DND-41 (cell line): ENCODE measurements around the gene LRP4.

Source experiments
- ATAC-seq: fragments of 200-7000 bp; cut with Tn5 transposase; 3 replicates; pipeline ENCODE4 v1.9.1; 2021; ENCODE audit warnings: low read depth; ENCODE audit not compliant: insufficient read depth
- DNase-seq: peaks from one replicate; pipeline ENCODE4 v3.0.0-alpha.2; 2020
- H2AFZ ChIP-seq: 2 replicates; pipeline ENCODE4 v1.6.0; 2012; ENCODE audit warnings: low read depth, low read length
- H3K27ac ChIP-seq: 2 replicates; pipeline ENCODE4 v1.5.1; 2012; ENCODE audit warnings: low read length, inconsistent platforms
- H3K27me3 ChIP-seq: fragments of 200-600 bp; sonication (generic); 2 replicates; pipeline ENCODE4 v1.6.0; 2012; ENCODE audit warnings: low read length, mild to moderate bottlenecking, inconsistent platforms; ENCODE audit not compliant: insufficient read depth, poor library complexity
- H3K36me3 ChIP-seq: 2 replicates; pipeline ENCODE4 v1.5.1; 2012; ENCODE audit warnings: low read length, inconsistent platforms; ENCODE audit not compliant: insufficient read depth
- H3K4me1 ChIP-seq: 2 replicates; pipeline ENCODE4 v1.5.1; 2012; ENCODE audit warnings: mild to moderate bottlenecking, low read length; ENCODE audit not compliant: insufficient read depth
- H3K4me2 ChIP-seq: 2 replicates; pipeline ENCODE4 v1.6.0; 2012; ENCODE audit warnings: mild to moderate bottlenecking, moderate library complexity, low read length, inconsistent platforms; ENCODE audit not compliant: insufficient read depth
- H3K4me3 ChIP-seq, 2 experiments: fragments of 200-600 bp in 1 of 2; shearing (Covaris generic) in 1 of 2; 2 replicates each; pipeline ENCODE4 v1.5.1; 2012 to 2016; ENCODE audit warnings: inconsistent platforms in 2 of 2, low read length in 2 of 2, mild to moderate bottlenecking in 2 of 2, low read depth in 1 of 2, moderate library complexity in 1 of 2
- H3K79me2 ChIP-seq: 2 replicates; pipeline ENCODE4 v1.6.0; 2012; ENCODE audit warnings: low read length, inconsistent platforms; ENCODE audit not compliant: insufficient read depth
- H3K9ac ChIP-seq: 2 replicates; pipeline ENCODE4 v1.6.0; 2012; ENCODE audit warnings: low read depth, mild to moderate bottlenecking, inconsistent platforms, low read length, moderate library complexity
- H3K9me3 ChIP-seq: 2 replicates; pipeline ENCODE4 v1.5.1; 2012; ENCODE audit warnings: low read length, moderate library complexity, mild to moderate bottlenecking, inconsistent platforms; ENCODE audit not compliant: insufficient read depth, severe bottlenecking
- H4K20me1 ChIP-seq: 2 replicates; pipeline ENCODE4 v1.6.0; 2012; ENCODE audit warnings: low read length; ENCODE audit not compliant: insufficient read depth
- EZH2 ChIP-seq: IDR thresholded peaks from 3 replicates; pipeline ENCODE4 v1.6.1; 2012; ENCODE audit warnings: borderline replicate concordance, low read depth, mild to moderate bottlenecking, moderate library complexity, low read length, inconsistent platforms; ENCODE audit not compliant: severe bottlenecking
- TF ChIP-seq, protein P1 (sequence below): IDR thresholded peaks from 2 replicates; pipeline ENCODE4 v1.5.1; 2012; ENCODE audit warnings: borderline replicate concordance, low read length, moderate library complexity, mild to moderate bottlenecking; ENCODE audit not compliant: poor library complexity, severe bottlenecking; ENCODE audit errors: extremely low read depth

The LRP4 gene

GRCh38 chr11:46836431-46836830 is 81.9 kb downstream of the LRP4 start:
- 0 out of 2 replicates have a peak, but pooled peaks cover 7% of the 10 kb centered on the region for H3K4me1 ChIP-seq
- no peak overlapping the region for H3K4me3 ChIP-seq
- H4K20me1 ChIP-seq, result peaks cover 71% of the 10 kb centered on the region; the same call in 1 of the 2 replicates
- no peaks in the 10 kb centered on the region for H3K27me3 ChIP-seq
- H2AFZ ChIP-seq, result no peak overlapping the region
- peaks cover 3% of the 10 kb centered on the region; the same call in 1 of the 2 replicates for H3K36me3 ChIP-seq
- DNase-seq (no peak), ATAC-seq (no peak)
- peaks cover 99% of the 10 kb centered on the region for H3K79me2 ChIP-seq
- H3K9ac ChIP-seq, result no peak overlapping the region
- no peak overlapping the region for H3K4me2 ChIP-seq
- TF ChIP-seq, protein P1, sequence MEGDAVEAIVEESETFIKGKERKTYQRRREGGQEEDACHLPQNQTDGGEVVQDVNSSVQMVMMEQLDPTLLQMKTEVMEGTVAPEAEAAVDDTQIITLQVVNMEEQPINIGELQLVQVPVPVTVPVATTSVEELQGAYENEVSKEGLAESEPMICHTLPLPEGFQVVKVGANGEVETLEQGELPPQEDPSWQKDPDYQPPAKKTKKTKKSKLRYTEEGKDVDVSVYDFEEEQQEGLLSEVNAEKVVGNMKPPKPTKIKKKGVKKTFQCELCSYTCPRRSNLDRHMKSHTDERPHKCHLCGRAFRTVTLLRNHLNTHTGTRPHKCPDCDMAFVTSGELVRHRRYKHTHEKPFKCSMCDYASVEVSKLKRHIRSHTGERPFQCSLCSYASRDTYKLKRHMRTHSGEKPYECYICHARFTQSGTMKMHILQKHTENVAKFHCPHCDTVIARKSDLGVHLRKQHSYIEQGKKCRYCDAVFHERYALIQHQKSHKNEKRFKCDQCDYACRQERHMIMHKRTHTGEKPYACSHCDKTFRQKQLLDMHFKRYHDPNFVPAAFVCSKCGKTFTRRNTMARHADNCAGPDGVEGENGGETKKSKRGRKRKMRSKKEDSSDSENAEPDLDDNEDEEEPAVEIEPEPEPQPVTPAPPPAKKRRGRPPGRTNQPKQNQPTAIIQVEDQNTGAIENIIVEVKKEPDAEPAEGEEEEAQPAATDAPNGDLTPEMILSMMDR, result no peak
- TF ChIP-seq EZH2, result no peak
- no peak overlapping the region for H3K27ac ChIP-seq
- no peaks in the 10 kb centered on the region for H3K9me3 ChIP-seq

- Histone ChIP-seq H2AFZ (no peak overlapping the region), H3K27me3 (no peaks in the 10 kb centered on the region), H3K9ac (no peak overlapping the region), H4K20me1 (peaks cover 68% of the 10 kb centered on the region; the same call in 1 of the 2 replicates), H3K4me2 (no peak overlapping the region), H3K79me2 (peaks cover 99% of the 10 kb centered on the region), H3K4me3 (no peak overlapping the region), H3K9me3 (no peaks in the 10 kb centered on the region), H3K27ac (no peak overlapping the region), H3K36me3 (no peaks in the 10 kb centered on the region; the same call in 1 of the 2 replicates), H3K4me1 (0 out of 2 replicates have a peak, but pooled peaks cover 4% of the 10 kb centered on the region)
- DNase-seq (no peak), ATAC-seq (no peak)
- TF ChIP-seq EZH2, result no peak
- TF ChIP-seq, protein P1, result no peak
These were observed 82.5 kb downstream of the LRP4 start for GRCh38 chr11:46835897-46836296.

DNA sequence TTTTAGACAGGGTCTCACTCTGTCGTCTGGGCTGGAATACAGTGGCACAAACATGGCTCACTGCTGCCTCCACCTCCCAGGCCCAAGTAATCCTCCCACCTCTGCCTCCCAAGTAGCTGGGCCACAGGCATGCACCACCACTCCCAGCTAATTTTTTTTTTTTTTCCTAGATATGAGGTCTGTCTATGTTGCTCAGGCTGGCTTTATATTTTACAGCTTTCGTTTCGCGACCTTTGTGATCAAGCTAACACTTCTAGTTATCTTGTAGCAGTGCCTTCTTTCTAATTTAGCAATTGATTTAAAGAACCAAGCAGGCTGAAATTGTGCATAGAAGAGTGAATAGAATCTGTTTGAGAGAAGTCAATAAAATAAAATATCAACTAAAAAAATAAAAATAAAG is 83.5 kb downstream of the LRP4 start:
- H3K9me3 ChIP-seq, result no peaks in the 10 kb centered on the region
- H2AFZ ChIP-seq, result no peak overlapping the region
- H3K4me1 ChIP-seq, result 0 out of 2 replicates have a peak, but pooled peaks cover 4% of the 10 kb centered on the region
- H3K4me3 ChIP-seq, result no peak overlapping the region
- no peak overlapping the region for H3K4me2 ChIP-seq
- no peaks in the 10 kb centered on the region; the same call in 1 of the 2 replicates for H3K36me3 ChIP-seq
- peaks cover 98% of the 10 kb centered on the region for H3K79me2 ChIP-seq
- H4K20me1 ChIP-seq, result peaks cover 66% of the 10 kb centered on the region; the same call in 1 of the 2 replicates
- no peak for DNase-seq
- TF ChIP-seq EZH2, result no peak
- TF ChIP-seq, protein P1, result no peak
- ATAC-seq, result no peak
- H3K27ac ChIP-seq, result no peak overlapping the region
- H3K9ac ChIP-seq, result no peak overlapping the region
- H3K27me3 ChIP-seq, result no peaks in the 10 kb centered on the region
